IPS-15b (cell line): Measurements from ENCODE around the gene RPL19.
A peak's percentile ranks its signal among the peaks of the same experiment; 100 is the strongest.

Source experiments
- H3K27me3 ChIP-seq: one replicate; pipeline ENCODE4 v1.6.1; 2013; ENCODE audit warnings: low read length; ENCODE audit not compliant: control insufficient read depth, insufficient read depth
- H3K36me3 ChIP-seq: one replicate; pipeline ENCODE4 v1.6.1; 2013; ENCODE audit warnings: low read length; ENCODE audit not compliant: control insufficient read depth, insufficient read depth
- H3K4me1 ChIP-seq: one replicate; pipeline ENCODE4 v1.6.1; 2013; ENCODE audit warnings: mild to moderate bottlenecking, low read length; ENCODE audit not compliant: control insufficient read depth, insufficient read depth
- H3K4me3 ChIP-seq: one replicate; pipeline ENCODE4 v1.5.1; 2013; ENCODE audit warnings: low read depth, low read length
- H3K9ac ChIP-seq: one replicate; pipeline ENCODE4 v1.6.1; 2013; ENCODE audit warnings: low read depth, mild to moderate bottlenecking, low read length
- H3K9me3 ChIP-seq: one replicate; pipeline ENCODE4 v1.6.1; 2013; ENCODE audit warnings: mild to moderate bottlenecking, low read length; ENCODE audit not compliant: control insufficient read depth, insufficient read depth

The RPL19 gene

DNA sequence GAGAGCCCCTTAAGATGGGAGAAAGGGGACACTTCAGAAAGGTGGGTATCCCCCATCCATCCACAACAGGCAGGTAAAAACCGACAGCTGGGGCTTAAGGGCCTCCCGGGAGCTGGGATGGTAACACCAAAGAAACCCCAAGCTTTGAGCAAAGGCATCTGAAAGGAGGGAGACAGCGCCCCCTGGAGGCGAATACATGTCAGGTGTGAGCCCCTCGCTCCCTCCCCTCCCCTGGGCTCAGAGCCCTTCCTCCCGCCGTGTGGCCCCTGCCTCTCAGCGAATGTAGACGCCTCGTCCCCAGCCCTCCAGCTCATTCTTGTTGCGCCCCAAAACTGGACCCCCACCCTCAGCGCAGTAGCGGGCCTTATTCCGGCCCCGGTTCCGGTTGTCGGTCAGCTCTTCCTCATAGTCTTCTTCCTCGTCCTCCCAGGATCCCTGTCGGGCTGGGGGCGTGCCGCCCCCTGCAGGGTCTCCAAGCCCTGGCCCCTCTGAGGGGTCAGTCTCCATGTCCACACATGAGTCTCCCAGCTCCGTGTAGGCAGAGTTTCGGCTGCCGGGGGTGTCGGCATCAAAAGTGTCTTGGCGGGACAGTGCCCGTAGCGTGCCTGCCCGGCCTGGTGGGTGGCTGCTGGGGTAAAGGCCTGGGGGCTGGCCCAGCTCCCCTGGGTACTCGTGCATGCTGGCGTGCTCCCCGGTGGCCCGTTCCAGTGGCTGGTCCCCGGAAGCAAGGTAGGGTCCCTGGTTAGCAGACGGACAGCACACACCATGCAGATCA is 25.0 kb upstream of the RPL19 start:
- Histone ChIP-seq H3K4me3 (peak overlapping the region; percentile 45), H3K9me3 (no peaks in the 10 kb centered on the region), H3K4me1 (peaks cover 6% of the 10 kb centered on the region), H3K27me3 (peaks cover under 1% of the 10 kb centered on the region), H3K36me3 (peaks cover 5% of the 10 kb centered on the region), H3K9ac (no peak overlapping the region)

DNA sequence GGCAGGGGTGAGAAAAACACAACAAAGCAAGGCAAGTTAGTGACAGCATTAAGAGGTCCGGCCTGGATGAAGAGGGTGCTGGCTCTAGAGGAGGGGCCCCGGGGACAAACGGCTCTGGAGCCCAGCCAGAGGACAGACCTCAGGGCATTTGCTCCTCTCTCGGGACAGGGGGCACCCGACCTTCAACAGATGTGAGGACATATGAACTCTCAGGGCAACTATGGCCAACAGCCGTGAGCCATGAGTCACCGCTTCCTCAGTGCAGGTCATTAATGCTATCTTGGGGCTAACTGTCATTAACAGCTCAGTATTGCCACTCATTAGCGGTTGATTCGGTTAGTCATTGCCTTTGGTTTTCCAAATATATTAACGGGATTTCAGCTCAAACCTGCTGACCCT is 24.4 kb upstream of the RPL19 start:
- peaks cover 5% of the 10 kb centered on the region for H3K36me3 ChIP-seq
- H3K9ac ChIP-seq = no peak overlapping the region
- no peak overlapping the region for H3K4me3 ChIP-seq
- no peaks in the 10 kb centered on the region for H3K27me3 ChIP-seq
- peaks cover 6% of the 10 kb centered on the region for H3K4me1 ChIP-seq
- no peaks in the 10 kb centered on the region for H3K9me3 ChIP-seq

DNA sequence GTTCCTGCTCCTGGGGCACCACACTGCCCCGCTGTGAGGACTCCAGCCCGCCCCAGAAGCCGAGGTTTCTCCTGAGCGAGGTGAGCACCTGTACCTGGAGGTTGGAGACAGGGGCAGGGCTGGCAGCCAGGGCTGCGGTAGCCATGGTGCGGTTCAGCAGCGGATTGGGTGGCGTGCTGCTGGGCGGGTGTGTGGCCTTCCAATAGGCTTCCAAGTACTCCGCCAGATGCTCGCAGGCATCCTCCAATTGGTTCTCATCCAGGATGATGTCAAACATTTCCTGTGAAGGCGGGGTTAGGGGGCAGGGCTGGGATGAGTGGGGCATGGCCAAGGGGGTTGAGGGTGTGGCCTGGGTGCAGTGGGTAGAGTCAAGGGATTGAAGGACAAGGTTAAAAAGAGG is 22.8 kb upstream of the RPL19 start:
- Histone ChIP-seq H3K4me3 (peak overlapping the region; percentile 30), H3K36me3 (peaks cover 5% of the 10 kb centered on the region), H3K27me3 (no peaks in the 10 kb centered on the region), H3K9ac (no peak overlapping the region), H3K9me3 (no peaks in the 10 kb centered on the region), H3K4me1 (peaks cover 6% of the 10 kb centered on the region)

DNA sequence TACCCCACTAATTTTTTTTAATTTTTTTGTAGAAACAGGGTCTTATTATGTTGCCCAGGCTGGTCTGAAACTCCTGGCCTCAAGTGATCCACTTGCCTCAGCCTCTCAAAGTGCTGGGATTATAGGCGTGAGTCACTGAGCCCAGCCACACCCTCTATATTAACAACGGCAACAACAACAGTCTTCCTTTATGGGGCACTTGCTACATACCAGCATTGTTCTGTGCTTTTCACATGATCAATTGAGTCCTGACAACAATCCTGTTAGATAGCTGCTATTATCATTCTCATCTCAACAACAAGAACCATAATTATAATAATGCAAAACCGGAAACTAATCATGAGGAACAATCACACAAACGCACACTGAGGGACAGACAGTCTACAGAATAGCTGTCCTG is 21.5 kb upstream of the RPL19 start:
- Histone ChIP-seq H3K27me3 (no peaks in the 10 kb centered on the region), H3K4me1 (peaks cover 2% of the 10 kb centered on the region), H3K9ac (no peak overlapping the region), H3K36me3 (peaks cover 13% of the 10 kb centered on the region), H3K9me3 (no peaks in the 10 kb centered on the region), H3K4me3 (no peak overlapping the region)

GRCh38 chr17:39181303-39181702 is 18.8 kb upstream of the RPL19 start:
- H3K9ac ChIP-seq = no peak overlapping the region
- H3K4me1 ChIP-seq = no peaks in the 10 kb centered on the region
- H3K9me3 ChIP-seq = no peaks in the 10 kb centered on the region
- H3K4me3 ChIP-seq = no peak overlapping the region
- H3K36me3 ChIP-seq = peaks cover 20% of the 10 kb centered on the region
- no peaks in the 10 kb centered on the region for H3K27me3 ChIP-seq

DNA sequence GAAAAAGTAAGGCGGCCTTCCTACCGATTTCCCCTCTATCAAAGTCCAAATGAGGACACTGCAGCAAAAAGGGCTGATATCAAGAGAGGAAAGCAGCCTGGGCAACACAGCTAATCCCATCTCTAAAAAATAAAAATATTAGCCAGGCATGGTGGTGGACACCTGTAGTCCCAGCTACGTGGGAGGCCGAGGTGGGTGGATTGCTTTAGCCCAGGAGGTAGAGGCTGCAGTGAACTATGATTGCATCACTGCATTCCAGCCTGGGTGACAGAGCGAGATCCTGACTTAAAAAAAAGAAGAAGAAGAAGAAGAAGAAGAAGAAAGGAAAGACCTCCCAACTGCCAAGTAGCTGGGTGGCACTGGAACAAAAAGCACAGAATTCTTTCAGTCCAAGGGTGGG is 17.0 kb upstream of the RPL19 start:
- no peak overlapping the region for H3K4me3 ChIP-seq
- no peaks in the 10 kb centered on the region for H3K4me1 ChIP-seq
- H3K27me3 ChIP-seq = no peaks in the 10 kb centered on the region
- no peak overlapping the region for H3K9ac ChIP-seq
- no peaks in the 10 kb centered on the region for H3K9me3 ChIP-seq
- H3K36me3 ChIP-seq = peaks cover 33% of the 10 kb centered on the region

GRCh38 chr17:39183720-39184119 is 16.4 kb upstream of the RPL19 start:
- Histone ChIP-seq H3K9ac (no peak overlapping the region), H3K36me3 (peaks cover 33% of the 10 kb centered on the region), H3K4me3 (no peak overlapping the region), H3K9me3 (no peaks in the 10 kb centered on the region), H3K4me1 (no peaks in the 10 kb centered on the region), H3K27me3 (no peaks in the 10 kb centered on the region)

- H3K36me3 ChIP-seq = peaks cover 36% of the 10 kb centered on the region
- H3K4me3 ChIP-seq = no peak overlapping the region
Observed at GRCh38 chr17:39186481-39187002, 13.5 kb upstream of the RPL19 start.

GRCh38 chr17:39187152-39187830 is 12.8 kb upstream of the RPL19 start:
- Histone ChIP-seq H3K9me3 (no peaks in the 10 kb centered on the region), H3K9ac (no peak overlapping the region), H3K4me1 (no peaks in the 10 kb centered on the region), H3K27me3 (no peaks in the 10 kb centered on the region), H3K36me3 (peaks cover 41% of the 10 kb centered on the region), H3K4me3 (no peak overlapping the region)

More at GRCh38 chr17:39186481-39187002, 13.5 kb upstream of the RPL19 start:
- no peaks in the 10 kb centered on the region for H3K4me1 ChIP-seq
- no peaks in the 10 kb centered on the region for H3K9me3 ChIP-seq
- H3K27me3 ChIP-seq = no peaks in the 10 kb centered on the region
- H3K9ac ChIP-seq = no peak overlapping the region

DNA sequence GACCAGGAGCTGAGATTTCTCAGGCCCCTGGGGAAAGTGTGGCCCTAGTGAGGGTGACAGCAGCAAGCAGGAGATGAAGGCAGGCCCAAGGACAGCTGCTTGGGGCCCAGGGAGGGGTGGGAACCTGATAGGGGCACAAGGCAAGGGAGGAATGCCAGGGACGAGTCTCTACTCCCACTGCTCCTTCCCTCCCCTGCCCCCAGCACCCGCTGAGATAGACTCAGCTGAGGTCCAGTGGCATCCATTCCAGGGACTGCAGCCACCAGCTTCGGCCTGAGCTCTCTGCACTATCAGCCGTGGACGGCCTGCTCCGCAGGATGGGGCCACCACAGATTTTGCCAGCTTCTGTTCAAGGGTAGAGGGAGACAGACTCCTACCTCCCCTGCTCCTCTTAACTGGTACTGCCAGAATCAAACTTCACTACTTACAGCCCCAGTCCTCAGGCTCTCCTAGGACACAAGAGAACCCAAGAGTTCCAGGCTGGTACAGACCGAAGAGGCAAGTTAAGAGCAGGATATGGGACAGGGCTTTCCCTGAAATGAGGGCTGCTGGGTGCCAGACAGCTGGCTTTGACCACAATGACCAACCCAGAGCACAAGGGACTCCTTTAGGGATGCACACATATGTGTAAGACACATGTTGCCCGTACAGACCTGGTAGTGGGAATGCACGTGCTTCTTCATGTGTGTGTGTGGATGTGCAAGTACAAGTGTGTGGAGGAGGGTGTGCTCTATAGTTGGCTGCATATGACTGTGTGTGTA is 8.2 kb upstream of the RPL19 start:
- no peak overlapping the region for H3K9ac ChIP-seq

DNA sequence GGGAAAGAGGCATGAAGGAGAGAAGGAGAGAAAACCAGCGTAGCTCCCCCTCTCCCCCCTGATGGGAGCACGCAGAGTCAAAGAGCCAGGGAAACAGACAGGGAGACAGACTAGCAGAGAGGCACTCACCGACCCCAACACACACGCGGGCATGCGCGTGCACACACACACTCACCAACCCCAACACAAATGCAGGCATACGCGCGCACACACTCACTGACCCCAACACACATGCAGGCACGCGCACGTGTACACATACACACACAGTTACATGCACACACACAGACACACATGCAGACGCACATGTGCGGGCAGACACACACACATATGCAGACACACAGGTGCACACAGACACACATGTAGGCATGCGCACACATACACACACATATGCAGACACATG is 7.2 kb upstream of the RPL19 start:
- H3K9me3 ChIP-seq = no peaks in the 10 kb centered on the region
- peaks cover 11% of the 10 kb centered on the region for H3K4me1 ChIP-seq
- no peak overlapping the region for H3K4me3 ChIP-seq
- no peaks in the 10 kb centered on the region for H3K27me3 ChIP-seq
- no peak overlapping the region for H3K9ac ChIP-seq
- H3K36me3 ChIP-seq = peaks cover 22% of the 10 kb centered on the region

More for the DNA sequence above, 8.2 kb upstream of the RPL19 start:
- no peaks in the 10 kb centered on the region for H3K9me3 ChIP-seq
- H3K4me1 ChIP-seq = peaks cover 11% of the 10 kb centered on the region
- peaks cover 28% of the 10 kb centered on the region for H3K36me3 ChIP-seq
- H3K4me3 ChIP-seq = no peak overlapping the region
- H3K27me3 ChIP-seq = no peaks in the 10 kb centered on the region
